AG09319 (cell line): ENCODE data around the gene ADAMTS3.

Source experiments
- DNase-seq: peaks from one replicate; pipeline ENCODE4 v3.0.0-alpha.2; 2010; ENCODE audit warnings: low read depth; ENCODE audit errors: extremely low read depth
- CTCF ChIP-seq: IDR thresholded peaks from 2 replicates; pipeline ENCODE4 v1.5.1; 2011; ENCODE audit warnings: low read depth, mild to moderate bottlenecking, inconsistent platforms, low read length, moderate library complexity

The ADAMTS3 gene

GRCh38 chr4:72283357-72283756, 285.7 kb downstream of the ADAMTS3 start:
- no peak for DNase-seq
- TF ChIP-seq CTCF = no peak

GRCh38 chr4:72280252-72280651, 288.8 kb downstream of the ADAMTS3 start:
- no peak for TF ChIP-seq CTCF
- DNase-seq = no peak

- no peak for DNase-seq
These were observed 293.6 kb downstream of the ADAMTS3 start for GRCh38 chr4:72275381-72275780.

GRCh38 chr4:72274251-72274650, 294.8 kb downstream of the ADAMTS3 start:
- DNase-seq = no peak
- no peak for TF ChIP-seq CTCF

More at GRCh38 chr4:72275381-72275780, 293.6 kb downstream of the ADAMTS3 start:
- no peak for TF ChIP-seq CTCF

GRCh38 chr4:72255269-72255668, 313.8 kb downstream of the ADAMTS3 start:
- DNase-seq = no peak
- TF ChIP-seq CTCF = no peak

GRCh38 chr4:72243641-72244040, 325.4 kb downstream of the ADAMTS3 start:
- no peak for DNase-seq
- TF ChIP-seq CTCF = no peak

GRCh38 chr4:72239487-72240116, 329.4 kb downstream of the ADAMTS3 start:
- DNase-seq = no peak
- no peak for TF ChIP-seq CTCF
